Measurements from ENCODE around the gene EXOC6B. TPM values are rescaled to one million over a fixed set of nuclear protein-coding genes. Genes with fewer than 3 reads are reported as not detected.

The EXOC6B gene
- total and polyA plus RNA-seq, 2 donors from 2014 or later = 5.9 to 31.3 TPM

DNA sequence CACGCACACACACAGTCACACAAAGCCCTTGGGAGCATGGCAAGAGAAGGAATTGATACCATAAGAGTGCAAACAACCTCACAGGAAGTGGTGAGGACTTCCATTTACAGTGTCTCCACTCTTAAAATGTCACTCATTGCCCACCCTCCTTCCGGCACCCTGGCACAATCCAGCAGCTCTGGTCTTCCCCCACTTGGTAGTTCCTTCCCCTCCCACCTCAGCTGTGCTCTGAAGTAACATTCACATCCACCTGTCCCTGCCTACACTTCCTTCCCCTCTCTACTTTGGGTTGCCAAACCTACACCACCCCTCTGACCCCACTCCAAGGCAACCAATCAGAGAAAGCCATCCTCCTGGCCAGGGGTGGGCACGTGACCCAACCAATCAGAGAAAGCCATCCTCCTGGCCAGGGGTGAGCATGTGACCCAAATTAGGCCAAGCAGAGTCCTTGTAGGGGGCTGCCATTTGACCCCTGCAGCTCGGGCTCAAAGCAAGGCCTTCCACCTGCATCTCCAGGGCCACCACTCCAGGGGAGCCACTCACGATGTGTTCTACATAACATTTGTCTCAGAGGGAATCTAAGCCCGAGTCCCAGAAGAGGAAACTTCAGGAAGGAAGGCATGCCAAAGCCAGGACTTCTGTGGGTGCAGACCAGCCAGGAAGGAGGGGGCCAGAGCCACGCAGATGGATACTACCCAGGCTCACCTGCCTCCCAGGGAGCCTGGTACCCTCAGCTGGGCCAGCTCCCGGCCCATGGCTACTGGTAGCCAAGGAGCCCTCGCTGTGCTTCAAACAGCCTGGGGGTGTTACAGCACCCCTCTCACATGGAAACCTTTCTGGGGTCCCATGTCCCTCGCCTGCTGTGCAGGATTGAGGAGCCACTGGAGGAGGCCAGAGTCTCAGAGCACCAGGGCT lies 699.4 kb downstream of the EXOC6B start:
- Histone ChIP-seq H3K9ac (ENCODE audit: low read length in 3 of 3) (no peak overlapping the region), H3K36me3 (ENCODE audit: control insufficient read depth in 2 of 3, insufficient read depth in 3 of 3, low read length in 3 of 3) (no peaks in the 10 kb centered on the region), H3K4me3 (ENCODE audit: low read length in 3 of 3) (no peak overlapping the region), H3K9me3 (ENCODE audit: control insufficient read depth in 2 of 3, insufficient read depth in 1 of 3, low read length in 3 of 3) (peaks cover 0 to 2% (median 0%) of the 10 kb centered on the region in 3 donors), H3K27me3 (ENCODE audit: control insufficient read depth, insufficient read depth, low read length) (no peaks in the 10 kb centered on the region), H3K27ac (ENCODE audit: low read depth in 2 of 2, low read length in 2 of 2) (no peak overlapping the region), H3K4me1 (ENCODE audit: control insufficient read depth in 2 of 3, insufficient read depth in 2 of 3, low read depth in 1 of 3, low read length in 3 of 3) (no peaks in the 10 kb centered on the region)
- FAIRE-seq = no peak
- TF ChIP-seq, protein P1, sequence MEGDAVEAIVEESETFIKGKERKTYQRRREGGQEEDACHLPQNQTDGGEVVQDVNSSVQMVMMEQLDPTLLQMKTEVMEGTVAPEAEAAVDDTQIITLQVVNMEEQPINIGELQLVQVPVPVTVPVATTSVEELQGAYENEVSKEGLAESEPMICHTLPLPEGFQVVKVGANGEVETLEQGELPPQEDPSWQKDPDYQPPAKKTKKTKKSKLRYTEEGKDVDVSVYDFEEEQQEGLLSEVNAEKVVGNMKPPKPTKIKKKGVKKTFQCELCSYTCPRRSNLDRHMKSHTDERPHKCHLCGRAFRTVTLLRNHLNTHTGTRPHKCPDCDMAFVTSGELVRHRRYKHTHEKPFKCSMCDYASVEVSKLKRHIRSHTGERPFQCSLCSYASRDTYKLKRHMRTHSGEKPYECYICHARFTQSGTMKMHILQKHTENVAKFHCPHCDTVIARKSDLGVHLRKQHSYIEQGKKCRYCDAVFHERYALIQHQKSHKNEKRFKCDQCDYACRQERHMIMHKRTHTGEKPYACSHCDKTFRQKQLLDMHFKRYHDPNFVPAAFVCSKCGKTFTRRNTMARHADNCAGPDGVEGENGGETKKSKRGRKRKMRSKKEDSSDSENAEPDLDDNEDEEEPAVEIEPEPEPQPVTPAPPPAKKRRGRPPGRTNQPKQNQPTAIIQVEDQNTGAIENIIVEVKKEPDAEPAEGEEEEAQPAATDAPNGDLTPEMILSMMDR (IDR thresholded peaks at IDR 0.05; ENCODE audit: borderline replicate concordance, extremely low read depth, insufficient read depth) = no peak
- no peak for DNase-seq
- intact Hi-C loops (cut with DNase I) = no loop called here

Other genes with a start within 250 kb of the EXOC6B start
- 29.9 TPM for gene SPR, start 61.4 kb upstream of the EXOC6B start, total RNA-seq
- gene SPR, start 61.4 kb upstream of the EXOC6B start, polyA plus RNA-seq (ENCODE audit: insufficient read depth, low read depth, low replicate concordance) = 102 TPM
- gene EMX1, start 91.5 kb upstream of the EXOC6B start, total RNA-seq = 19.6 TPM
- gene EMX1, start 91.5 kb upstream of the EXOC6B start, polyA plus RNA-seq (ENCODE audit: insufficient read depth, low read depth, low replicate concordance) = 132 TPM
- 21.4 TPM for gene SFXN5, start 245.7 kb upstream of the EXOC6B start, total RNA-seq
- gene SFXN5, start 245.7 kb upstream of the EXOC6B start, polyA plus RNA-seq (ENCODE audit: insufficient read depth, low read depth, low replicate concordance) = 35.9 TPM